BLaER1 (cell line): ENCODE data around the gene GRIP2.

ENCODE experiments used
- H3K27ac ChIP-seq: shearing (Covaris generic); formaldehyde crosslinking; 2 replicates; pipeline ENCODE4 v1.8.1; 2022
- H3K27me3 ChIP-seq: shearing (Covaris generic); formaldehyde crosslinking; 2 replicates; pipeline ENCODE4 v1.8.1; 2022
- H3K36me3 ChIP-seq: shearing (Covaris generic); formaldehyde crosslinking; 2 replicates; pipeline ENCODE4 v1.8.1; 2022
- H3K4me1 ChIP-seq: shearing (Covaris generic); formaldehyde crosslinking; 2 replicates; pipeline ENCODE4 v1.8.1; 2022
- H3K4me2 ChIP-seq: shearing (Covaris generic); formaldehyde crosslinking; 2 replicates; pipeline ENCODE4 v1.8.1; 2022
- H3K4me3 ChIP-seq: shearing (Covaris generic); formaldehyde crosslinking; 2 replicates; pipeline ENCODE4 v1.8.1; 2022
- H3K9ac ChIP-seq: shearing (Covaris generic); formaldehyde crosslinking; 2 replicates; pipeline ENCODE4 v1.8.1; 2022
- H3K9me3 ChIP-seq: shearing (Covaris generic); formaldehyde crosslinking; 2 replicates; pipeline ENCODE4 v1.8.1; 2022
- H4K20me1 ChIP-seq: shearing (Covaris generic); formaldehyde crosslinking; 2 replicates; pipeline ENCODE4 v1.8.1; 2022
- Cebpa-rat ChIP-seq: shearing (Covaris generic); IDR thresholded peaks from 2 replicates; pipeline ENCODE4 v1.8.1; 2022

Gene GRIP2

GRCh38 chr3:14487821-14488220, 52.3 kb downstream of the GRIP2 start:
- peaks cover 76% of the 10 kb centered on the region for H3K36me3 ChIP-seq
- no peak overlapping the region for H3K4me3 ChIP-seq
- no peaks in the 10 kb centered on the region for H3K4me1 ChIP-seq
- TF ChIP-seq Cebpa-rat: no peak
- peaks cover 10% of the 10 kb centered on the region; the same call in 1 of the 2 replicates for H4K20me1 ChIP-seq
- H3K4me2 ChIP-seq: no peak overlapping the region
- no peaks in the 10 kb centered on the region for H3K9me3 ChIP-seq
- no peak overlapping the region for H3K27ac ChIP-seq
- H3K9ac ChIP-seq: no peak overlapping the region
- H3K27me3 ChIP-seq: no peaks in the 10 kb centered on the region

- H3K4me2 ChIP-seq: no peak overlapping the region
- H3K4me3 ChIP-seq: no peak overlapping the region
- no peak overlapping the region for H3K9ac ChIP-seq
- peaks cover 12% of the 10 kb centered on the region; the same call in 1 of the 2 replicates for H4K20me1 ChIP-seq
- no peak for TF ChIP-seq Cebpa-rat
- no peak overlapping the region for H3K27ac ChIP-seq
- H3K4me1 ChIP-seq: no peaks in the 10 kb centered on the region
- no peaks in the 10 kb centered on the region for H3K27me3 ChIP-seq
- H3K9me3 ChIP-seq: no peaks in the 10 kb centered on the region
- H3K36me3 ChIP-seq: peaks cover 84% of the 10 kb centered on the region
Measured at GRCh38 chr3:14487086-14487485, 53.1 kb downstream of the GRIP2 start.

GRCh38 chr3:14486460-14486859, 53.7 kb downstream of the GRIP2 start:
- no peaks in the 10 kb centered on the region for H3K27me3 ChIP-seq
- H3K9me3 ChIP-seq: no peaks in the 10 kb centered on the region
- H3K9ac ChIP-seq: no peak overlapping the region
- H3K4me3 ChIP-seq: no peak overlapping the region
- no peak overlapping the region for H3K4me2 ChIP-seq
- H3K4me1 ChIP-seq: no peaks in the 10 kb centered on the region
- H3K27ac ChIP-seq: no peak overlapping the region
- peaks cover 10% of the 10 kb centered on the region; the same call in 1 of the 2 replicates for H4K20me1 ChIP-seq
- H3K36me3 ChIP-seq: peaks cover 90% of the 10 kb centered on the region
- TF ChIP-seq Cebpa-rat: no peak

- Histone ChIP-seq H3K4me3 (no peak overlapping the region), H3K36me3 (peaks cover 95% of the 10 kb centered on the region), H4K20me1 (peaks cover 10% of the 10 kb centered on the region; the same call in 1 of the 2 replicates), H3K4me2 (no peak overlapping the region), H3K4me1 (no peaks in the 10 kb centered on the region), H3K9me3 (no peaks in the 10 kb centered on the region), H3K9ac (no peak overlapping the region), H3K27ac (no peak overlapping the region), H3K27me3 (no peaks in the 10 kb centered on the region)
- no peak for TF ChIP-seq Cebpa-rat
Measured at GRCh38 chr3:14485981-14486380, 54.2 kb downstream of the GRIP2 start.

- no peak overlapping the region for H3K9ac ChIP-seq
- H3K36me3 ChIP-seq: peaks cover 97% of the 10 kb centered on the region
- H3K9me3 ChIP-seq: no peaks in the 10 kb centered on the region
- H3K27ac ChIP-seq: no peak overlapping the region
- no peaks in the 10 kb centered on the region for H3K4me1 ChIP-seq
- TF ChIP-seq Cebpa-rat: no peak
- no peaks in the 10 kb centered on the region for H3K27me3 ChIP-seq
- H3K4me2 ChIP-seq: no peak overlapping the region
- H4K20me1 ChIP-seq: peaks cover 13% of the 10 kb centered on the region; the same call in 1 of the 2 replicates
- H3K4me3 ChIP-seq: no peak overlapping the region
Measured at GRCh38 chr3:14484741-14485140, 55.4 kb downstream of the GRIP2 start.

GRCh38 chr3:14483286-14483685, 56.9 kb downstream of the GRIP2 start:
- no peak for TF ChIP-seq Cebpa-rat
- H3K36me3 ChIP-seq: peaks cover 100% of the 10 kb centered on the region

GRCh38 chr3:14482271-14482721, 57.8 kb downstream of the GRIP2 start:
- Histone ChIP-seq H3K27ac (no peak overlapping the region), H4K20me1 (peaks cover 19% of the 10 kb centered on the region; the same call in 1 of the 2 replicates), H3K9me3 (no peaks in the 10 kb centered on the region), H3K36me3 (peaks cover 100% of the 10 kb centered on the region), H3K9ac (no peak overlapping the region), H3K27me3 (no peaks in the 10 kb centered on the region), H3K4me3 (no peak overlapping the region), H3K4me2 (no peak overlapping the region), H3K4me1 (no peaks in the 10 kb centered on the region)
- no peak for TF ChIP-seq Cebpa-rat

More at GRCh38 chr3:14483286-14483685, 56.9 kb downstream of the GRIP2 start:
- peaks cover 19% of the 10 kb centered on the region; the same call in 1 of the 2 replicates for H4K20me1 ChIP-seq
- H3K9me3 ChIP-seq: no peaks in the 10 kb centered on the region
- no peak overlapping the region for H3K4me2 ChIP-seq
- no peaks in the 10 kb centered on the region for H3K4me1 ChIP-seq
- no peak overlapping the region for H3K9ac ChIP-seq
- no peaks in the 10 kb centered on the region for H3K27me3 ChIP-seq
- H3K27ac ChIP-seq: no peak overlapping the region
- H3K4me3 ChIP-seq: no peak overlapping the region

GRCh38 chr3:14481646-14482036, 58.5 kb downstream of the GRIP2 start:
- no peaks in the 10 kb centered on the region for H3K9me3 ChIP-seq
- H3K4me2 ChIP-seq: no peak overlapping the region
- H3K27ac ChIP-seq: no peak overlapping the region
- no peak for TF ChIP-seq Cebpa-rat
- no peaks in the 10 kb centered on the region for H3K4me1 ChIP-seq
- peaks cover 100% of the 10 kb centered on the region for H3K36me3 ChIP-seq
- H4K20me1 ChIP-seq: peaks cover 19% of the 10 kb centered on the region; the same call in 1 of the 2 replicates
- no peak overlapping the region for H3K4me3 ChIP-seq
- no peaks in the 10 kb centered on the region for H3K27me3 ChIP-seq
- H3K9ac ChIP-seq: no peak overlapping the region

GRCh38 chr3:14481018-14481645, 59.0 kb downstream of the GRIP2 start:
- TF ChIP-seq Cebpa-rat: no peak
- H4K20me1 ChIP-seq: peaks cover 23% of the 10 kb centered on the region
- H3K4me1 ChIP-seq: no peaks in the 10 kb centered on the region
- peaks cover 100% of the 10 kb centered on the region for H3K36me3 ChIP-seq
- no peak overlapping the region for H3K4me3 ChIP-seq
- no peak overlapping the region for H3K27ac ChIP-seq
- H3K9ac ChIP-seq: no peak overlapping the region
- no peaks in the 10 kb centered on the region for H3K27me3 ChIP-seq
- no peak overlapping the region for H3K4me2 ChIP-seq
- H3K9me3 ChIP-seq: no peaks in the 10 kb centered on the region

GRCh38 chr3:14480207-14481017, 59.7 kb downstream of the GRIP2 start:
- no peak overlapping the region for H3K4me2 ChIP-seq
- no peak overlapping the region for H3K9ac ChIP-seq
- H3K36me3 ChIP-seq: peaks cover 100% of the 10 kb centered on the region
- H3K27ac ChIP-seq: no peak overlapping the region
- no peaks in the 10 kb centered on the region for H3K4me1 ChIP-seq
- no peak for TF ChIP-seq Cebpa-rat
- peaks cover 31% of the 10 kb centered on the region for H4K20me1 ChIP-seq
- H3K4me3 ChIP-seq: no peak overlapping the region
- no peaks in the 10 kb centered on the region for H3K9me3 ChIP-seq
- H3K27me3 ChIP-seq: no peaks in the 10 kb centered on the region
